ENCODE measurements around the gene SURF4. TPM values are rescaled to one million over a fixed set of nuclear protein-coding genes. Genes with fewer than 3 reads are reported as not detected.
"Not testable (repeated sequence)": the region's sequence is repeated elsewhere in the genome, so short reads cannot be mapped to it uniquely, and the experiment has no call there.

The SURF4 gene
- total RNA-seq, 2 experiments from 2014 or later: 299 to 302 TPM

DNA sequence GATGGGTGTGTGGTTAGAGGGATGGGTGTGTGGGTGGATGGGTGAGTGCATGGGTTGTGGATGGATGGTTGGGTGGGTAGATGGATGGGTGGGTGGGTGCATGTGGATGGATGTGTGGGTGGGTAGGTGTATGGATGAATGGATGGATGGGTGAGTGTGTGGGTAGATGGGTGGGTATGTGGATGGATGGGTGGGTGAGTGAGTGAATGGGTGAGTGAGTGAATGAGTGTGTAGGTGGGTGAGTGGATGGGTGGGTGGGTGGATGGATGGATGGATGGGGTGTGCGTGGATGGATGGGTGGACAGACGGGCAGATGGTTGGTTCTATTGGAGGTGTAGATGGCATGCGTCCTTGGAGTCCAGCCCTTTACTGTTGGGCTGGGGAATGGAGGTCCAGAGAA, 17.5 kb upstream of the SURF4 start:
- H3K27me3 Mint-ChIP-seq (ENCODE audit: low read depth): no peaks in the 10 kb centered on the region
- intact Hi-C loops (cut with micrococcal nuclease): no loop called here
- no peaks in the 10 kb centered on the region for H3K36me3 Mint-ChIP-seq (ENCODE audit: low read depth)
- no peak for DNase-seq
- H3K4me3 Mint-ChIP-seq: no peak overlapping the region
- no peaks in the 10 kb centered on the region for H3K4me1 Mint-ChIP-seq (ENCODE audit: low read depth)
- no peak overlapping the region for H3K27ac Mint-ChIP-seq
- H3K9me3 Mint-ChIP-seq: no peaks in the 10 kb centered on the region
- CTCF ChIA-PET: no interaction called here

DNA sequence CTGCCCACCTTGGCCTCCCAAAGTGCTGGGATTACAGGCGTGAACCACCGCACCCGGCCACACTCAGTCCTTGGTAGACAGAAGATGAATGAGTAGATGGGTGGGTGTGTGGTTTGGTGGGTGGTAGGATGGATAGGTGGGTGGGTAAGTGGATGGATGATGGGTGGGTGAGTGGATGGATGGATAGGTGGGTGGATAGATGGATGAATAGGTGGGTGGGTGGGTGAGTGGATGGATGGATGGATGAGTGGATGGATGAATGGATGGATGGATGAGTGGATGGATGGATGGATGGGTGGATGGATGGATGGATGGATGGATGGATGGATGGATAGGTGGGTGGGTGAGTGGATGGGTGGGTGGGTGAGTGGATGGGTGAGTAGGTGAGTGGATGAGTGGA, 16.4 kb upstream of the SURF4 start:
- H3K4me1 Mint-ChIP-seq (ENCODE audit: low read depth); H3K27me3 Mint-ChIP-seq (ENCODE audit: low read depth); H3K27ac Mint-ChIP-seq; H3K36me3 Mint-ChIP-seq (ENCODE audit: low read depth); H3K4me3 Mint-ChIP-seq; intact Hi-C loops (cut with micrococcal nuclease); CTCF ChIA-PET; H3K9me3 Mint-ChIP-seq; DNase-seq: not testable (repeated sequence)

DNA sequence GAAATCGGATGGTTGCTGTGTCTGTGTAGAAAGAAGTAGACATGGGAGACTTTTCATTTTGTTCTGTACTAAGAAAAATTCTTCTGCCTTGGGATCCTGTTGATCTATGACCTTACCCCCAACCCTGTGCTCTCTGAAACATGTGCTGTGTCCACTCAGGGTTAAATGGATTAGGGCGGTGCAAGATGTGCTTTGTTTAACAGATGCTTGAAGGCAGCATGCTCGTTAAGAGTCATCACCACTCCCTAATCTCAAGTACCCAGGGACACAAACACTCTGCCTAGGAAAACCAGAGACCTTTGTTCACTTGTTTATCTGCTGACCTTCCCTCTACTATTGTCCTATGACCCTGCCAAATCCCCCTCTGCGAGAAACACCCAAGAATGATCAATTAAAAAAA, 15.6 kb upstream of the SURF4 start:
- H3K27me3 Mint-ChIP-seq (ENCODE audit: low read depth); CTCF ChIA-PET; H3K4me3 Mint-ChIP-seq; H3K9me3 Mint-ChIP-seq; DNase-seq; H3K36me3 Mint-ChIP-seq (ENCODE audit: low read depth); H3K4me1 Mint-ChIP-seq (ENCODE audit: low read depth); intact Hi-C loops (cut with micrococcal nuclease); H3K27ac Mint-ChIP-seq: not testable (repeated sequence)

DNA sequence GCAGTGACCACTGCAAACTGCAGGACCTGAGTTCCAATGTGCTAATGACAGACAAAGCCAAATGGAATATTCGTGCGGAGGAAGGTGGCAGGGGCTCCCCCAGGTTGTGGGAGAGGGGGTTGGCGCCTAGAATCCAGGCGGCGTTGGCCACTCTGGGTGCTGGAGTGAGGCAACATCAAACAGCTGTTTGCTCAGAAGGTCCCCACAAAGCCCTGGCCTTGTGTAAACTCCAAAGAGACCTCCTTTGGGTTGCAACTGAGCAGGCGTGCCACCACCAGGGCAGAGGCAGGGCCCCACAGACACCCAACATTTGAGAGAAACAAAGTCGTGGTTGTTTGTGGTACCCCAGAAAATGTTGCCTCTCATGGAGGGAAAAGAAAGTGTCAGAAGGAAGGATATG, 14.9 kb upstream of the SURF4 start:
- CTCF ChIA-PET: no interaction called here
- no peak overlapping the region for H3K27ac Mint-ChIP-seq
- H3K9me3 Mint-ChIP-seq: no peaks in the 10 kb centered on the region
- no peak overlapping the region for H3K4me3 Mint-ChIP-seq
- intact Hi-C loops (cut with micrococcal nuclease): no loop called here
- H3K4me1 Mint-ChIP-seq (ENCODE audit: low read depth): no peaks in the 10 kb centered on the region
- DNase-seq: no peak
- no peaks in the 10 kb centered on the region for H3K36me3 Mint-ChIP-seq (ENCODE audit: low read depth)
- no peaks in the 10 kb centered on the region for H3K27me3 Mint-ChIP-seq (ENCODE audit: low read depth)

DNA sequence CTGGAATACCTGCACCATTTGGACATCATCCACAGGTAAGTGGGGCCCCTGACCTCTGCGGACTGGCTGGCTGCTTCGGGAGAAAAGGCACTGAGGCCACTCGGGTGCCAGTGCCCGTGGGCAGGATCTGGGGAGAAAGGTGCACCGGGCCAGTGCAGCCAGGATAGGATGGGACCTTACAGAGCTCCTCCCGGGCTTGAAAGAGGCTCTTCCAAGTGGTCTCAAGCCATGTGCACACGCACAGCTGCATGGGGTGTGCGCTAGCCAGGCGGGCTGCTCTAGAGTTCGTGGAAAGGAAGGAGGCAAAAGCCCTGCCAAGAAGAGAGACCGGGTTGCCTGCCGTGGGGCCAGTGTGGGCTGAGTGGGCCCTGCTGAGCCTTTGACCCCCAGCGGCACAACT, 13.7 kb upstream of the SURF4 start:
- Mint-ChIP-seq H3K4me3 (no peak overlapping the region), H3K36me3 (ENCODE audit: low read depth) (no peaks in the 10 kb centered on the region), H3K27me3 (ENCODE audit: low read depth) (no peaks in the 10 kb centered on the region), H3K4me1 (ENCODE audit: low read depth) (no peaks in the 10 kb centered on the region), H3K27ac (no peak overlapping the region), H3K9me3 (no peaks in the 10 kb centered on the region)
- intact Hi-C loops (cut with micrococcal nuclease): no loop called here
- CTCF ChIA-PET: interaction anchor here (0.5 kb wide), 1 partner anchor 30 kb away, joined by 3 read pairs; no protein-coding TSS in a partner anchor
- DNase-seq: no peak

DNA sequence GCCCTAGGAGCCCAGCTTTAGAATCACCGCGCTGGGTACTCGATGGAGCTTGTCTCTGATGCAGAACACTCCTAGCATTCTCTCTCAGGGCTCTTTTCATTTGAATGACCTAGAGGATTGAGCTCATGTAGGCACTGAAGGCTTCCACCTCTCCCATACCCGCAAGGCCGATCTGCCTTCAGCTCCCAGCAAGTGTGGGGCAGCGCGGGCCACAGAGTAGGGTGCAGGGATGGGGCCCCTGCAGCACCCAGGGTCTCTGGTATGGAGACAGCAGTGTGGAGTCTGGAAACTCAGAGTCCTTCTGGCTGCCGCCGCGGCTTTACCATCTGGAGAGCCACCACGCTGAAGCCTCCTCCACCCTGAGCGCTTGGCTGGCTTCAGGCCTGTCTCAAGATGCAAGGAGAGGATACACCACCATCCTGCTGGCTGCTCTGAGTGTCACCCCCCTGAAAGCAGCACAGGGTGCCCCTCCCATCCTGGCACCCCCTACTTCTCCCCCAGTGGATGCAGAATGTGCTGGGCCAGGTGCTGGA, 13.2 kb upstream of the SURF4 start:
- Mint-ChIP-seq H3K4me3 (no peak overlapping the region), H3K27ac (no peak overlapping the region), H3K4me1 (ENCODE audit: low read depth) (no peaks in the 10 kb centered on the region), H3K36me3 (ENCODE audit: low read depth) (no peaks in the 10 kb centered on the region), H3K27me3 (ENCODE audit: low read depth) (no peaks in the 10 kb centered on the region), H3K9me3 (no peaks in the 10 kb centered on the region)
- DNase-seq: no peak
- CTCF ChIA-PET: no interaction called here
- intact Hi-C loops (cut with micrococcal nuclease): no loop called here

DNA sequence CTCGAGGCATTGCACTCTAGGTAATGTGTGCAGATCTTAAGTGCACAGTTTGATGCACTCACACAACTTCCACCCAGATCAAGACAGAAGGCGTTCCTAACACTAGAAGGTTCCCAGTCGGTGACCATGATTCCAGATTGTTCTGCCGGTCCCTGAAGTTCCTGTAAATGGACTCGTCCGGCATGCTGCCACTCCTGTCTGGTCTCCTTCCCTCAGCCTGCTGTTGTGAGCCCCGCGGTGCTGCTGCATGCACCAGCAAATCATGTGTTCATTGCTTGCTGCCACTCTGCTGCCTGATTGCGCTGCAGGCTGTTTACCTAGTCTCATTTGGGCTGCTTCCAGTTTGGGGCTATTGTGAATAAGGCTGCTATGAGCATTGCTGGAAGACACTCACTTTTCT, 11.8 kb upstream of the SURF4 start:
- CTCF ChIA-PET: no interaction called here
- Mint-ChIP-seq H3K27ac (no peak overlapping the region), H3K27me3 (ENCODE audit: low read depth) (no peaks in the 10 kb centered on the region), H3K9me3 (no peaks in the 10 kb centered on the region), H3K4me1 (ENCODE audit: low read depth) (no peaks in the 10 kb centered on the region), H3K36me3 (ENCODE audit: low read depth) (no peaks in the 10 kb centered on the region), H3K4me3 (no peak overlapping the region)
- intact Hi-C loops (cut with micrococcal nuclease): no loop called here
- no peak for DNase-seq

DNA sequence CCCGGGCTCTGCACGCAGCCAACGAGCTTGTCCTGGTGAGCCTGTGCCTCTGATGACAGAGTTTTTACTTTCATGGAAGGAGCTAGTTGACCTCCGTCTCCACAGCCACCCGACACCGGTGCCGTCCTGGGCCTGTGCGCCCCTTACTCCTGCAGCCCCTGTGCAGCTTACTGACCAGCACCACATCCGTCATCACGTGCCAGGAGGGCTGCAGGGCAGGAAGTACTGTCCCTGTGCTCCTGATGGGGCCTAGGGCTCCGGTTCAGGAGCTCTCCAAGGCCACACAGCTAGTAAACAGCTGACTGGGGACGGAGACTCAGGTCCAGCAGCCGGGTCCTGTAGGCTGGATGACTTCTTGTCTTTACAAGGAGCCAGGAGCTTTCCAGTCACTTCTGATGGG, 10.5 kb upstream of the SURF4 start:
- no peaks in the 10 kb centered on the region for H3K36me3 Mint-ChIP-seq (ENCODE audit: low read depth)
- no peaks in the 10 kb centered on the region for H3K27me3 Mint-ChIP-seq (ENCODE audit: low read depth)
- intact Hi-C loops (cut with micrococcal nuclease): no loop called here
- H3K9me3 Mint-ChIP-seq: no peaks in the 10 kb centered on the region
- no peak overlapping the region for H3K4me3 Mint-ChIP-seq
- CTCF ChIA-PET: interaction anchor here (0.6 kb wide), 1 partner anchor 241 kb away, joined by 6 read pairs; no protein-coding TSS in a partner anchor
- DNase-seq: no peak
- H3K27ac Mint-ChIP-seq: no peak overlapping the region
- H3K4me1 Mint-ChIP-seq (ENCODE audit: low read depth): no peaks in the 10 kb centered on the region

DNA sequence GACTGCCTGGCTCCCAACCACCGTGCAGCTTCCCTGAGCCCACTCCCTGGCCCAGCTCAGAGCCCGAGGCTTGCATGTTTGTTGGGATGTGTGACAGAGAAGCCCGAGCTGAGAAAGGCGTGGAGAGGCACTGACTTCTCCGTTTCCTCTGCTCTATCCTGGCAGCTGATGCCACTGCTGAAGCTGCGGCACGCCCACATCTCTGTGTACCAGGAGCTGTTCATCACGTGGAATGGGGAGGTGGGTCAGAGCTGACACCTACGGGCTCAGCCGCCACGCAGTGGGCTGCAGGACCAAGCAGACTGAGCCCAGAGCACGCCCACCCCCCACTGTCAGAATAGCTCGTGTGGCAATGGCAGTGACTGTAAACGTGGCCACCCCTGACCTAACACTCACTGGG, 9.6 kb upstream of the SURF4 start:
- no peaks in the 10 kb centered on the region for H3K36me3 Mint-ChIP-seq (ENCODE audit: low read depth)
- intact Hi-C loops (cut with micrococcal nuclease): no loop called here
- no peaks in the 10 kb centered on the region for H3K4me1 Mint-ChIP-seq (ENCODE audit: low read depth)
- no peak for DNase-seq
- no peaks in the 10 kb centered on the region for H3K27me3 Mint-ChIP-seq (ENCODE audit: low read depth)
- no peak overlapping the region for H3K27ac Mint-ChIP-seq
- H3K9me3 Mint-ChIP-seq: no peaks in the 10 kb centered on the region
- CTCF ChIA-PET: no interaction called here
- H3K4me3 Mint-ChIP-seq: no peak overlapping the region

DNA sequence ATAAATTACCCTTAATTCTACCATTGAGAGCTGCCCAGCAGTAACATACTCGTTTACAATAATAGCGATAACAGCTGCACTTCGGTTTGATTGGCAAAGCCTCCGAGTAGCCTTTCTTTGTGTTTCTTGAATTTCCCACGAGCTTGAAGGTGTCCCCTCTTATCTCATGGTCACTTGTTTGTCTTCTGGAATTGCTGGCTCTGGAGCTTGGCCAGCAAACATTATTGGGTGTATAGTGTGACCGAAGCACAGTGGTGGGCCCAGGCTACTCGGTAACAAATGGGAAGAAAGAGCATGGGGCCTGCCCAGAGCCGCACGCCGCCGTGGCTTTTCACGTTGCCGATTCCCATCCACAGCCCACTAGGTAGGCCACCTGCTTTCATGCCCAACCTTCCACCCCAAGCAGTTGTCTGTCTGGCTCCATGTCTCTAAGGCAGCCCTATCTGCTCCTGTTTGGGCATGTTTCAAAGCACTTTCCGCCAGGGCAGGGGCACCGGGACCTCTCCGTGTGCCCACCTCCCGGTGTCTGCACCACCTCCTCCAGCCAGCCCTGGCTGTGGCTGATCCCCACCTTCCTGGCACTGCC, 9.0 kb upstream of the SURF4 start:
- H3K27me3 Mint-ChIP-seq (ENCODE audit: low read depth): no peaks in the 10 kb centered on the region
- DNase-seq: no peak
- intact Hi-C loops (cut with micrococcal nuclease): no loop called here
- H3K36me3 Mint-ChIP-seq (ENCODE audit: low read depth): no peaks in the 10 kb centered on the region
- no peak overlapping the region for H3K4me3 Mint-ChIP-seq
- H3K9me3 Mint-ChIP-seq: no peaks in the 10 kb centered on the region
- H3K27ac Mint-ChIP-seq: no peak overlapping the region
- no peaks in the 10 kb centered on the region for H3K4me1 Mint-ChIP-seq (ENCODE audit: low read depth)
- CTCF ChIA-PET: no interaction called here

DNA sequence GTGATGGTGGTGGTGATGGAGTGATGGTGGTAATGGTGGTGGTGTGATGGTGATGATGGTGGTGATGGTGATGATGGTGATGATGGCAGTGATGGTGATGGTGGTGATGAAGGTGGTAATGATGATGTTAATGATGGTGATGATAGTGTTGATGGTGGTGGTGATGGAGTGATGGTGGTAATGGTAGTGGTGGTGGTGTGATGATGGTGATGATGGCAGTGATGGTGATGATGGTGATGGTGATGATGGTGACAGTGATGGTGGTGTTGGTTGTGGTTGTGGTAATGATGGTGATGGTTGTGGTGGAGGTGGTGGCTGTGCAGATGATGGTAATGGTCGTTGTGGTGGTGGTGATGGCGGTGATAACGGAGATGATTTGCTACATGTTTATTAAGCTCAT, 7.6 kb upstream of the SURF4 start:
- no peaks in the 10 kb centered on the region for H3K4me1 Mint-ChIP-seq (ENCODE audit: low read depth)
- CTCF ChIA-PET: interaction anchor here (0.7 kb wide), 1 partner anchor 294 kb away, joined by 3 read pairs; no protein-coding TSS in a partner anchor
- no peaks in the 10 kb centered on the region for H3K9me3 Mint-ChIP-seq
- no peak overlapping the region for H3K4me3 Mint-ChIP-seq
- H3K27me3 Mint-ChIP-seq (ENCODE audit: low read depth): no peaks in the 10 kb centered on the region
- DNase-seq: no peak
- intact Hi-C loops (cut with micrococcal nuclease): no loop called here
- H3K36me3 Mint-ChIP-seq (ENCODE audit: low read depth): no peaks in the 10 kb centered on the region
- no peak overlapping the region for H3K27ac Mint-ChIP-seq

DNA sequence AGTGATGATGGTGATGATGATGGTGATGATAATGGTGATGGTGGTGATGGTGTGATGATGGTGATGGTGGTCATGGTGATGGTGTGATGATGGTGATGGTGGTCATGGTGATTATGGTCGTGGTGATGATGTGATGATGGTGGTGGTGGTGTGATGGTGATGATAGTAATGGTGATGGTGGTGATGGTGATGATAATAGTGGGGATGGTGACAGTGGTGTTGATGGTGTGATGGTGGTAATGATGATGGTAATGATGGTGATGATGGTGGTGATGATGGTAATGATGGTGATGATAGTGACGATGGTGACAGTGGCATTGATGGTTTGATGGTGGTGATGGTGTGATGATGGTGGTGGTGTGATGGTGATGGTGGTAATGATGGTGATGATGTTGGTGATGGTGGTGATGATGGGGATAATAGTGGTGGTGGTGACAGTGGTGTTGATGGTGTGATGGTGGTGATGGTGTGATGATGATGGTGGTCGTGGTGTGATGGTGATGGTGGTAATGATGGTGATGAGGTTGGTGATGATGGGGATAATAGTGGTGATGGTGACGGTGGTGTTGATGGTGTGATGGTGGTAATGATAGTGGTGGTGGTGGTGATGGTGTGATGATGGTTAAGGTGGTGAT, 6.8 kb upstream of the SURF4 start:
- Mint-ChIP-seq H3K4me3 (no peak overlapping the region), H3K27me3 (ENCODE audit: low read depth) (no peaks in the 10 kb centered on the region)

DNA sequence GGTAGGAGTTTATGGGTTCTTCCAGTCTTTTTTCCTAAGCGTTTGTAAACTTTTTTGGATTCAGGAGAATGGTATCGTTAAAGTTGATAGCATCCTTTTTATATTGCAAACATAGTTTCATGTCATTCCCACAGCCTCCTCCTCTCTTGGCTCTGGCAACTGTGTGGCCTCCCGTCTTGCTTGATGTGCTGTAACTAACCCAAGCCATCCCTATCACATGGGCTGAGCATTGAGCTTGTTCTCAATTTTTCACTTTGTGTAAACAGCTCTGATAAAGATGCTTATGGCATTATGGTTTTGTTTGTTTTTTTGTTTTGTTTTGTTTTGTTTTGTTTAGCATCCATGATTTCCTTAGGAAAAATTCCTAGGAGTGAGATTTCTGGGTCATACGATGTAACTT, 4.9 kb upstream of the SURF4 start:
- no peak overlapping the region for H3K4me3 Mint-ChIP-seq
- intact Hi-C loops (cut with micrococcal nuclease): no loop called here
- H3K27me3 Mint-ChIP-seq (ENCODE audit: low read depth): no peaks in the 10 kb centered on the region
- H3K27ac Mint-ChIP-seq: no peak overlapping the region
- CTCF ChIA-PET: interaction anchor here (0.6 kb wide), 1 partner anchor 14 kb away, joined by 4 read pairs; no protein-coding TSS in a partner anchor
- no peaks in the 10 kb centered on the region for H3K9me3 Mint-ChIP-seq
- H3K36me3 Mint-ChIP-seq (ENCODE audit: low read depth): no peaks in the 10 kb centered on the region
- no peak for DNase-seq
- H3K4me1 Mint-ChIP-seq (ENCODE audit: low read depth): peaks cover 1% of the 10 kb centered on the region

More for the DNA sequence above, 6.8 kb upstream of the SURF4 start:
- DNase-seq: no peak
- Mint-ChIP-seq H3K36me3 (ENCODE audit: low read depth) (no peaks in the 10 kb centered on the region), H3K27ac (no peak overlapping the region), H3K4me1 (ENCODE audit: low read depth) (no peaks in the 10 kb centered on the region), H3K9me3 (no peaks in the 10 kb centered on the region)
- CTCF ChIA-PET: no interaction called here
- intact Hi-C loops (cut with micrococcal nuclease): no loop called here
